ENCODE data around the gene ARHGAP44. TPM values are rescaled to one million over a fixed set of nuclear protein-coding genes. Genes with fewer than 3 reads are reported as not detected.

The ARHGAP44 gene
- total and polyA plus RNA-seq, 2 donors (not counting 3 experiments of a cell fraction or from before 2014, with no cell fraction given), result 0.11 to 0.42 TPM

GRCh38 chr17:13016881-13017654, 227.8 kb downstream of the ARHGAP44 start:
- Histone ChIP-seq H3K9ac (replicated peaks; ENCODE audit: extremely low read depth, insufficient read depth, low read length) (peak overlapping the region; percentile 20), H2AFZ (ENCODE audit: low read depth, low read length) (peak overlapping the region; percentile 88), H3K9me1 (replicated peaks; ENCODE audit: control insufficient read depth, extremely low read depth, insufficient read depth, low read length) (no peaks in the 10 kb centered on the region), H4K20me1 (replicated peaks; ENCODE audit: control insufficient read depth, extremely low read depth, insufficient read depth, low read length) (no peaks in the 10 kb centered on the region), H3K27me3 (ENCODE audit: control insufficient read depth in 2 of 2, insufficient read depth in 2 of 2, low read length in 2 of 2) (no peaks in the 10 kb centered on the region), H3K4me3 (replicated peaks in 1 of 3; ENCODE audit: insufficient read depth in 1 of 3, low read depth in 1 of 3, low read length in 3 of 3) (peak overlapping the region; percentile 22 to 87 (median 54)), H3K9me3 (replicated peaks; ENCODE audit: control insufficient read depth, insufficient read depth, low read length) (no peaks in the 10 kb centered on the region), H3K79me2 (ENCODE audit: control insufficient read depth, insufficient read depth, low read length) (peaks cover 15% of the 10 kb centered on the region), H3K4me1 (ENCODE audit: control insufficient read depth, extremely low read depth, insufficient read depth, low read length) (peaks cover 11% of the 10 kb centered on the region), H3K36me3 (ENCODE audit: control insufficient read depth in 2 of 2, extremely low read depth in 1 of 2, insufficient read depth in 2 of 2, low read length in 2 of 2) (peaks cover 17 to 22% of the 10 kb centered on the region in 2 experiments), H3K4me2 (ENCODE audit: insufficient read depth, low read length) (peak overlapping the region; percentile 89), H3K27ac (ENCODE audit: insufficient read depth, low read depth, low read length) (peak overlapping the region; percentile 0)
- dilution Hi-C loops (cut with MboI; ENCODE audit: extremely low pct_ligation_motif_present, low sequenced_read_pairs), result no loop called here
- TSS peak; percentile 18 for BruUV-seq (replicated peaks)
- TF ChIP-seq EZH2 (IDR thresholded peaks at IDR 0.05; ENCODE audit: borderline replicate concordance, low read depth, low read length, severe bottlenecking) (no peak), POLR2A (IDR thresholded peaks at IDR 0.05; ENCODE audit: low read depth, low read length) (no peak), FOS (IDR thresholded peaks at IDR 0.05; ENCODE audit: borderline replicate concordance, insufficient read depth, low read length) (no peak), MYC (IDR thresholded peaks at IDR 0.05; ENCODE audit: low read depth, low read length) (no peak), POLR2AphosphoS5 (IDR thresholded peaks at IDR 0.05; ENCODE audit: insufficient read depth, low read depth, low read length) (no peak)
- CTCF ChIA-PET, result interaction anchor here (0.9 to 5.3 kb wide), 7 partner anchors 8 to 1910 kb away, joined by 3 to 93 read pairs (median 9); no protein-coding TSS in a partner anchor
- DNase-seq (ENCODE audit: low read depth, low spot score) (no peak), FAIRE-seq (peak; percentile 26)
- POLR2A ChIA-PET, result interaction anchor here (1.3 kb wide), 1 partner anchor 1020 kb away, joined by 4 read pairs; the partner anchor contains the start of gene ZNF18
- intact Hi-C loops (cut with micrococcal nuclease), result no loop called here

All from endothelial cell of umbilical vein (primary cell).